PC-9 (cell line): ENCODE measurements around the gene PCSK1N. TPM values are rescaled to one million over a fixed set of nuclear protein-coding genes. Genes with fewer than 3 reads are reported as not detected.

Experiments used
- BruUV-seq: library from RNA; stranded (reverse); fragments of 400-500 nt; replicated peaks from 2 replicates; lab custom pipeline; 2021; lab: Mats Ljungman, UMichigan
- CTCF ChIA-PET: fragments of 300-600 bp; sonication (Branson Sonifier 250); formaldehyde crosslinking; loops from one replicate; lab custom pipeline; 2022; ENCODE audit warnings: antibody characterized with exemption; lab: Charles Lee
- POLR2A ChIA-PET: fragments of 300-600 bp; sonication (Branson Sonifier 250); formaldehyde crosslinking; loops from one replicate; lab custom pipeline; 2022; ENCODE audit warnings: antibody characterized with exemption; ENCODE audit not compliant: unreplicated experiment; lab: Charles Lee
- DNase-seq, 2 experiments: peaks; one replicate each; pipeline versions ENCODE4 v3.0.0 to v3.0.0-alpha.2; 2015 to 2022; ENCODE audit warnings: mixed read lengths in 1 of 2
- H2AFZ ChIP-seq: fragments of 200-600 bp; sonication (generic); 2 replicates; pipeline ENCODE4 v1.8.1; 2017; ENCODE audit warnings: antibody characterized with exemption
- H3F3A ChIP-seq: fragments of 200-600 bp; sonication (generic); 2 replicates; pipeline ENCODE4 v1.8.1; 2017; ENCODE audit warnings: antibody characterized with exemption, mild to moderate bottlenecking, low read depth; ENCODE audit not compliant: insufficient read depth
- H3K27ac ChIP-seq: fragments of 200-600 bp; sonication (generic); 2 replicates; pipeline ENCODE4 v1.6.1; 2016; ENCODE audit warnings: mixed run types
- H3K27me3 ChIP-seq: fragments of 200-600 bp; sonication (generic); 2 replicates; pipeline ENCODE4 v1.6.1; 2016; ENCODE audit warnings: low read depth, mixed run types; ENCODE audit not compliant: insufficient read depth
- H3K36me3 ChIP-seq: fragments of 200-600 bp; sonication (generic); 2 replicates; pipeline ENCODE4 v1.6.1; 2016; ENCODE audit warnings: low read depth, mixed run types
- H3K4me1 ChIP-seq: fragments of 200-600 bp; sonication (generic); replicated peaks from 2 replicates; pipeline ENCODE4 v1.6.1; 2016; ENCODE audit warnings: mixed run types; ENCODE audit not compliant: insufficient read depth
- H3K4me2 ChIP-seq: fragments of 200-600 bp; sonication (generic); 2 replicates; pipeline ENCODE4 v1.6.1; 2017; ENCODE audit warnings: mixed run types
- H3K4me3 ChIP-seq: fragments of 200-600 bp; sonication (generic); 2 replicates; pipeline ENCODE4 v1.6.1; 2016; ENCODE audit warnings: mixed run types
- H3K79me2 ChIP-seq: fragments of 200-600 bp; sonication (generic); 2 replicates; pipeline ENCODE4 v1.6.1; 2017; ENCODE audit warnings: low read depth, mixed run types
- H3K9me2 ChIP-seq: fragments of 200-600 bp; sonication (generic); 2 replicates; pipeline ENCODE4 v1.8.1; 2017; ENCODE audit warnings: mild to moderate bottlenecking; ENCODE audit not compliant: insufficient read depth
- H3K9me3 ChIP-seq: fragments of 200-600 bp; sonication (generic); 2 replicates; pipeline ENCODE4 v1.8.1; 2016; ENCODE audit warnings: low read depth; ENCODE audit not compliant: insufficient read depth
- H4K20me1 ChIP-seq: fragments of 200-600 bp; sonication (generic); 2 replicates; pipeline ENCODE4 v1.8.1; 2017; ENCODE audit not compliant: insufficient read depth
- CTCF ChIP-seq: fragments of 200-600 bp; sonication (generic); conservative IDR thresholded peaks from 2 replicates; pipeline ENCODE4 v1.6.1; 2017; ENCODE audit warnings: mixed run types, antibody characterized with exemption, mild to moderate bottlenecking, moderate library complexity
- EZH2 ChIP-seq: fragments of 200-600 bp; sonication (generic); IDR thresholded peaks from 2 replicates; pipeline ENCODE4 v1.8.0; 2017; ENCODE audit warnings: antibody characterized with exemption, low read depth
- intact Hi-C: fragments of 100-400 bp; cut with micrococcal nuclease; formaldehyde crosslinking; loops from one replicate; pipeline ENCODE4 v1.10.0; 2022; ENCODE audit not compliant: unreplicated experiment
- total RNA-seq: library from RNA; stranded (reverse); gene quantifications from 2 replicates; pipeline ENCODE4 v1.2.3, GENCODE V29; 2021

PCSK1N gene
- total RNA-seq, 1 experiment from 2014 or later: not detected

GRCh38 chrX:48802089-48802904, 33.1 kb downstream of the PCSK1N start:
- Histone ChIP-seq H3F3A (no peaks in the 10 kb centered on the region), H2AFZ (peak overlapping the region; percentile 68; the same call in 1 of the 2 replicates), H3K4me2 (peak overlapping the region; percentile 73), H4K20me1 (no peaks in the 10 kb centered on the region), H3K27ac (peak overlapping the region; percentile 87), H3K27me3 (no peaks in the 10 kb centered on the region), H3K9me3 (no peaks in the 10 kb centered on the region), H3K36me3 (no peaks in the 10 kb centered on the region), H3K4me1 (no peaks in the 10 kb centered on the region), H3K4me3 (peak overlapping the region; percentile 58; the same call in 1 of the 2 replicates), H3K9me2 (no peaks in the 10 kb centered on the region), H3K79me2 (no peaks in the 10 kb centered on the region)
- ChIA-PET POLR2A (interaction anchor here (0.6 to 0.9 kb wide), 3 partner anchors 95 to 263 kb away, joined by 3 to 14 read pairs (median 3); partner anchors contain the start of genes SLC35A2 and TBC1D25), CTCF (no interaction called here)
- DNase-seq: peak; percentile 70 to 72
- TF ChIP-seq EZH2 (no peak), CTCF (no peak)
- BruUV-seq: no TSS peak
- intact Hi-C loops: loop anchor here (5.0 kb wide), 1 partner anchor 95 kb away; the partner anchor contains the start of genes PQBP1 and TIMM17B

GRCh38 chrX:48801280-48802088, 33.9 kb downstream of the PCSK1N start, which contains the start of gene HDAC6:
Gene HDAC6, plus strand, starts transcription at chrX:48802067. Its CDS starts 626 bp downstream, at chrX:48802693.
- peak within 1 kb of the TSS; percentile 87 for H3K27ac ChIP-seq
- peak; percentile 88 to 90 for DNase-seq
- H3F3A ChIP-seq: no peaks in the 10 kb centered on the region
- intact Hi-C loops: loop anchor here (1.0 to 5.0 kb wide), 2 partner anchors 40 to 96 kb away; partner anchors contain the start of genes GLOD5, PQBP1 and TIMM17B
- CTCF ChIA-PET: no interaction called here
- peak within 1 kb of the TSS; percentile 75 for H2AFZ ChIP-seq
- H3K36me3 ChIP-seq: no peaks in the 10 kb centered on the region
- no peaks in the 10 kb centered on the region for H3K9me2 ChIP-seq
- H3K4me1 ChIP-seq: no peaks in the 10 kb centered on the region
- POLR2A ChIA-PET: interaction anchor here (0.5 to 0.9 kb wide), 5 partner anchors 96 to 913 kb away, joined by 3 to 14 read pairs (median 5); partner anchors contain the start of genes EBP, SLC35A2 and TBC1D25
- no peaks in the 10 kb centered on the region for H3K27me3 ChIP-seq
- no peaks in the 10 kb centered on the region for H4K20me1 ChIP-seq
- no peaks in the 10 kb centered on the region for H3K9me3 ChIP-seq
- H3K4me3 ChIP-seq: peak within 1 kb of the TSS; percentile 58; the same call in 1 of the 2 replicates
- H3K79me2 ChIP-seq: no peaks in the 10 kb centered on the region
- BruUV-seq: no TSS peak
- H3K4me2 ChIP-seq: peak within 1 kb of the TSS; percentile 74
- TF ChIP-seq EZH2 (no peak), CTCF (no peak)
